ENCODE data around the gene DCAF16. TPM values are rescaled to one million over a fixed set of nuclear protein-coding genes. Genes with fewer than 3 reads are reported as not detected.

DCAF16 gene
- total RNA-seq, 4 donors from 2014 or later = 31.5 to 45.1 (median 33.9) TPM

- TF ChIP-seq POLR2AphosphoS5 (IDR thresholded peaks at IDR 0.05) (no peak), EP300 (IDR thresholded peaks at IDR 0.05) (no peak), POLR2A (IDR thresholded peaks at IDR 0.05) (no peak)
- TF ChIP-seq, protein P1, sequence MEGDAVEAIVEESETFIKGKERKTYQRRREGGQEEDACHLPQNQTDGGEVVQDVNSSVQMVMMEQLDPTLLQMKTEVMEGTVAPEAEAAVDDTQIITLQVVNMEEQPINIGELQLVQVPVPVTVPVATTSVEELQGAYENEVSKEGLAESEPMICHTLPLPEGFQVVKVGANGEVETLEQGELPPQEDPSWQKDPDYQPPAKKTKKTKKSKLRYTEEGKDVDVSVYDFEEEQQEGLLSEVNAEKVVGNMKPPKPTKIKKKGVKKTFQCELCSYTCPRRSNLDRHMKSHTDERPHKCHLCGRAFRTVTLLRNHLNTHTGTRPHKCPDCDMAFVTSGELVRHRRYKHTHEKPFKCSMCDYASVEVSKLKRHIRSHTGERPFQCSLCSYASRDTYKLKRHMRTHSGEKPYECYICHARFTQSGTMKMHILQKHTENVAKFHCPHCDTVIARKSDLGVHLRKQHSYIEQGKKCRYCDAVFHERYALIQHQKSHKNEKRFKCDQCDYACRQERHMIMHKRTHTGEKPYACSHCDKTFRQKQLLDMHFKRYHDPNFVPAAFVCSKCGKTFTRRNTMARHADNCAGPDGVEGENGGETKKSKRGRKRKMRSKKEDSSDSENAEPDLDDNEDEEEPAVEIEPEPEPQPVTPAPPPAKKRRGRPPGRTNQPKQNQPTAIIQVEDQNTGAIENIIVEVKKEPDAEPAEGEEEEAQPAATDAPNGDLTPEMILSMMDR (IDR thresholded peaks at IDR 0.05) = no peak
- no peaks in the 10 kb centered on the region for H3K9me3 ChIP-seq
- no peak overlapping the region for H3K27ac ChIP-seq
- no peak for DNase-seq (ENCODE audit: low spot score in 2 of 2)
- WGBS = 19% methylated on average over 3 of the region's 3 CpGs
- peaks cover 37% of the 10 kb centered on the region for H3K4me1 ChIP-seq
- no peaks in the 10 kb centered on the region for H3K36me3 ChIP-seq
- H3K27me3 ChIP-seq = no peaks in the 10 kb centered on the region
- no peak overlapping the region for H3K4me3 ChIP-seq
Measured at GRCh38 chr4:17812125-17812524, 1.6 kb upstream of the DCAF16 start.

- peak; percentile 64 to 77 for DNase-seq (ENCODE audit: low spot score in 2 of 2)
- Histone ChIP-seq H3K4me1 (peaks cover 47% of the 10 kb centered on the region), H3K27ac (no peak overlapping the region), H3K4me3 (peak overlapping the region; percentile 91), H3K36me3 (no peaks in the 10 kb centered on the region), H3K27me3 (no peaks in the 10 kb centered on the region), H3K9me3 (no peaks in the 10 kb centered on the region)
- WGBS = 4% methylated on average over 26 of the region's 48 CpGs
- TF ChIP-seq, protein P1 (IDR thresholded peaks at IDR 0.05) = no peak
- TF ChIP-seq POLR2A (IDR thresholded peaks at IDR 0.05) (no peak), POLR2AphosphoS5 (IDR thresholded peaks at IDR 0.05) (no peak), EP300 (IDR thresholded peaks at IDR 0.05) (no peak)
Measured at GRCh38 chr4:17811078-17811603, 584 bp upstream of the DCAF16 start.

DNA sequence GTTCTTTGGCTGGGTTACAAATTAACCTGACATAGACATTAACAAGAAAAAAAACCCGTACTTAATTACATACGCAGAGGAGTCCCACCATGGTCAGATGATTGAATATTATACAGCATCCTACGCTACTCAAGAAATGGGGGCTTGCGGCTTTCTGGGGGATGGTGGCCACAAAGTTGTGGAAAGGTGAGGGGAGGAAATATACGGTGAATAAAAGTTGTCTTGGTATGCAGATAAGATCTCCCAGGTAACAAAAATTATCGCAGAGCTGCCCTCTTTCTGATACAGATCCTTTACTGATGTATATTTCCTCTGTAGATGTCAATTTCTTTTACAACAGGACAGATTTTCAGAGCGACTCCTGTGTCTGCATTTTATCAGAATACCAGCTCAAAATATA lies 890 bp downstream of the DCAF16 start:
- H3K27ac ChIP-seq = peak overlapping the region; percentile 94
- peaks cover 2% of the 10 kb centered on the region for H3K36me3 ChIP-seq
- no peaks in the 10 kb centered on the region for H3K9me3 ChIP-seq
- TF ChIP-seq POLR2A (IDR thresholded peaks at IDR 0.05) (no peak), POLR2AphosphoS5 (IDR thresholded peaks at IDR 0.05) (no peak)
- no peaks in the 10 kb centered on the region for H3K27me3 ChIP-seq
- peak overlapping the region; percentile 91 for H3K4me3 ChIP-seq
- no peak for DNase-seq (ENCODE audit: low spot score in 2 of 2)
- 1% methylated on average over 7 of the region's 7 CpGs for WGBS
- peaks cover 56% of the 10 kb centered on the region for H3K4me1 ChIP-seq

DNA sequence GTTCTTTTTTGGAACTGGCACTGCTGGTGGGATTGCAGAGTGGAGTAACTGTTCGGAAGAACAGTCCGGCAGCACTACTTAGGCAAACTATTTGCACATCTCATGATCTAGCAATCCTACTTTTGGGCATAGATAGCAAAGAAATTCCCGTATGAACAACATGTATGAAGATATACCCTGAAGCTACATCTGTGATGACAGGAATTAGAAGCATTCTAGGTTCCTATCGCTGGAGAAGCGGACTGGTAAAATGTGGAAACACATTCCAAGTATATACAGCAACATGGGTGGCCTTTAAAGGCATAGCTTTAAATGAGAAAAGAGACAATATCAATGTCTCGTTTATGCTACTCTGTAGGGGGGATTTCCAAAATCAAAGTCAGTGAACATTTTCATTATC lies 3.1 kb downstream of the DCAF16 start:
- TF ChIP-seq POLR2AphosphoS5 (IDR thresholded peaks at IDR 0.05) = no peak
- no peak for TF ChIP-seq EP300 (IDR thresholded peaks at IDR 0.05)
- no peak for TF ChIP-seq POLR2A (IDR thresholded peaks at IDR 0.05)
- TF ChIP-seq, protein P1 (IDR thresholded peaks at IDR 0.05) = no peak
- H3K36me3 ChIP-seq = peaks cover 24% of the 10 kb centered on the region
- no peaks in the 10 kb centered on the region for H3K9me3 ChIP-seq
- DNase-seq (ENCODE audit: low spot score in 2 of 2) = no peak
- H3K27ac ChIP-seq = no peak overlapping the region
- H3K4me1 ChIP-seq = peaks cover 56% of the 10 kb centered on the region
- 31% methylated on average over 6 of the region's 6 CpGs for WGBS
- H3K4me3 ChIP-seq = peak overlapping the region; percentile 91
- H3K27me3 ChIP-seq = no peaks in the 10 kb centered on the region

- Histone ChIP-seq H3K4me3 (no peak overlapping the region), H3K27ac (no peak overlapping the region), H3K4me1 (peaks cover 46% of the 10 kb centered on the region), H3K9me3 (no peaks in the 10 kb centered on the region), H3K36me3 (peaks cover 32% of the 10 kb centered on the region), H3K27me3 (no peaks in the 10 kb centered on the region)
- 80% methylated on average over 3 of the region's 3 CpGs for WGBS
- no peak for DNase-seq (ENCODE audit: low spot score in 2 of 2)
- TF ChIP-seq, protein P1 (IDR thresholded peaks at IDR 0.05) = no peak
- TF ChIP-seq POLR2A (IDR thresholded peaks at IDR 0.05) (no peak), EP300 (IDR thresholded peaks at IDR 0.05) (no peak), POLR2AphosphoS5 (IDR thresholded peaks at IDR 0.05) (no peak)
Measured at GRCh38 chr4:17805580-17806155, 4.9 kb downstream of the DCAF16 start.

Data from suprapubic skin (tissue), 4 donors.